ENCODE measurements around the gene GLB1L3.
A peak's percentile ranks its signal among the peaks of the same experiment; 100 is the strongest.

GLB1L3 gene

DNA sequence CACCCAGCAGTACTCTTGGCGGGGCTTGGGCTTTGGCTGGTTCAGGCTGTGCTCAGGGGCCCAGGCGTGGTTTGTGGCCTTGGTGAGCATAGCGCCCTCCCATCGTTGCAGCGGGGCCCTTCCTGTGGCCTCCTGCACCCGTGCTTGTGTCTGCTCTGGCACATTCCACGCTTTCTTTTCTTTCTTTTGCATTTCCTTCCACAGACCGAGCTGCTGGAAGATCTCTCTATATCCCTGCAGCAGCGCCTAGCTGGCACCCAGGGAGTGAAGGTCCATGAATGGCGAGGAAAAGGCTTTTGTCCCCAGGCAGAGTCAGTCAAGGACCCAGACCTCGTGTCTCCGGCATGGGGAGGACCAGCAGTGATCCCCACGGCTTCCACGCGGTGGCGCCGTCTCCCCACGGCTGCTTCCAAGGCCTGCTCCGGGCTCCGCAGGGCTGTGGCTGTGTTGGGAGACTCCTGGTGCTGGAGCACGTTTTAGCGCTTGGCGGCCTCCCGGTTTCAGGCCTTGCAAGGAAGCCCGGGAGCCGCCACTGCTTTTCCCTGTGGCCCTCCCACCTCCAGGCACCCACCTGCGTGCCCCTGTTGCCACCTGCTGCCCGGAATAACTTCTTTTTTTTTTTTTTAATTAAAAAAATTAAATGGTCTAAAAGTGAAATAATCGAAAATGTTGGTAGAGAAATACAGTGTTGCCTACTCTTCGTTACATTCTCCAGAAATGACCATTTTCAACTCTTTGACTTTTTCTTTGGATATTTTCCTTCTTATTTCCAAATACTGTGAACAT, 84.1 kb downstream of the GLB1L3 start:
- peak; percentile 42 to 66 (median 48) for DNase-seq (ENCODE audit: low read depth in 4 of 4, low spot score in 1 of 4)

- DNase-seq (ENCODE audit: low read depth in 4 of 4, low spot score in 1 of 4): no peak
Measured at GRCh38 chr11:134361661-134362060, 85.5 kb downstream of the GLB1L3 start.

DNA sequence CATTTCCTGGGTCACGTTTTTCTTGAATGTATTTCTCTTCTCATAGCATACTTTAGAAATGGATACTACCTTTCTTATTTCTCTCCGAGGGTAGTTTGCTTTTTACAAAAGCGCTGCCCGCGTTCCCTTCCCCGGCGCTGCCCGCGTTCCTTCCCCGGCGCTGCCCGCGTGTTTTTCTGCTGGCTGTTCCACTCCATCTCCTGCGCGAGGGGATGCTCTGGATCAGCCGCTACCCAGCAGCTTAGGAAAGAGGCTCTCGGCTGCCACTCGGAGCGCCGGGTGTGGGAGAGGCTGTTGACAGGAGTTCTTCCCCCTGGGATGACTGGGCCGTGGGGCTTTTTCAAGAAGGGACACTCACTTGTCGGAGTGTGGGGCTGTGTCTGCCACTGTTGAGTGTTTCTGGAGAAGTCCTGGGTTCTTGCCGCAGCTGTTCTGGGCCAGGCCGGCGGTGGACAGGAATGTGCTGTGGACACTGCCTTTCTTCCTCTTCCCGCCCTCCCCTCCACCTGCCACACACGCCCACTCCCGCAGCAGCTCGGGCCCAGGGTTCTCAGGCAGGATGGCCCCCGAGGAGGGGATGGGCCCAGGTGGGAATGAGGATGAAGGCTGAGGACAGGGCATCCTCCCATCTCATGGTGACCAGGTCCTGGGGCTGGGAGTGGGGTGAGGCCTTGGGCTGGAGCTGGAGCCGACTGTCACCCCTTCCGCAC, 86.2 kb downstream of the GLB1L3 start:
- DNase-seq (ENCODE audit: low read depth in 4 of 4, low spot score in 1 of 4): no peak

GRCh38 chr11:134363161-134363560, 87.0 kb downstream of the GLB1L3 start:
- no peak for DNase-seq (ENCODE audit: low read depth in 4 of 4, low spot score in 1 of 4)

DNA sequence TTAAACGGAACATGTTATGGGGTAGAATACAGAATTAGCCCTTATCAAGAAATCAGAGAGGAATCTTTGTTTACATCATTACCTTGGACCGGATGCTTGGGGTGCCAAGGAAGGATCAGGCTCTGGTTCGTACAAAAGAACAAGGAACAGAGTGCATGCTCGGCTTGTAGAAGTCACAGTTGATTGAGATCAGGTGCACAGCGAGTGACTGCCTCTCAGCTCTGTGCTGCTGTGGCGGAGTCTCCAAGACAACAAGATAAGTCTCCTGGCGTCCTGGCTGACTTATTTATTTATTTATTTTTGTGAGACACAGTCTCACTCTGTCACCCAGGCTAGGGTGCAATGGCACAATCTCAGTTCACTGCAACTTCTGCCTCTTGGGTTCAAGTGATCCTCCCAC, 87.4 kb downstream of the GLB1L3 start:
- DNase-seq (ENCODE audit: low read depth in 4 of 4, low spot score in 1 of 4): no peak

DNA sequence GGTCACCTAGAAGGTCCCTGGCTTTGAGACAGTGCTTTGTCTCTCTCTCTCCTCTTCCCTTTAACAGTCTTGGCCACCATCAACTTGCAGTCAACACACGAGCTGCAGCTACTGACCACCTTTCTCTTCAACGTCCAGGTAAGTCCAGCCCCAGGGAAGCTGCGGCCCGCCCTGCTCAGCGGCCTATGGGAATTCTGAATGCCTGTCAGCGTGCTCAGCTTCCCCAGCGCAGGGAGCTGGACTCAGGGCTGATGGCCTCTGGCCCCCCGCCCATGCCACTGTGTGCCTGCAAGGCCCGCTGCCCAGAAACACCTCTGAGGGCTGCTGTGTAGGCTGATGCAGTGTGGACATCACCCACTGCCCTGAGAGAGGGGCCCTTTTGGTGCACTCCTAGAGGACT, 88.1 kb downstream of the GLB1L3 start:
- DNase-seq (ENCODE audit: low read depth in 4 of 4, low spot score in 1 of 4): no peak

DNA sequence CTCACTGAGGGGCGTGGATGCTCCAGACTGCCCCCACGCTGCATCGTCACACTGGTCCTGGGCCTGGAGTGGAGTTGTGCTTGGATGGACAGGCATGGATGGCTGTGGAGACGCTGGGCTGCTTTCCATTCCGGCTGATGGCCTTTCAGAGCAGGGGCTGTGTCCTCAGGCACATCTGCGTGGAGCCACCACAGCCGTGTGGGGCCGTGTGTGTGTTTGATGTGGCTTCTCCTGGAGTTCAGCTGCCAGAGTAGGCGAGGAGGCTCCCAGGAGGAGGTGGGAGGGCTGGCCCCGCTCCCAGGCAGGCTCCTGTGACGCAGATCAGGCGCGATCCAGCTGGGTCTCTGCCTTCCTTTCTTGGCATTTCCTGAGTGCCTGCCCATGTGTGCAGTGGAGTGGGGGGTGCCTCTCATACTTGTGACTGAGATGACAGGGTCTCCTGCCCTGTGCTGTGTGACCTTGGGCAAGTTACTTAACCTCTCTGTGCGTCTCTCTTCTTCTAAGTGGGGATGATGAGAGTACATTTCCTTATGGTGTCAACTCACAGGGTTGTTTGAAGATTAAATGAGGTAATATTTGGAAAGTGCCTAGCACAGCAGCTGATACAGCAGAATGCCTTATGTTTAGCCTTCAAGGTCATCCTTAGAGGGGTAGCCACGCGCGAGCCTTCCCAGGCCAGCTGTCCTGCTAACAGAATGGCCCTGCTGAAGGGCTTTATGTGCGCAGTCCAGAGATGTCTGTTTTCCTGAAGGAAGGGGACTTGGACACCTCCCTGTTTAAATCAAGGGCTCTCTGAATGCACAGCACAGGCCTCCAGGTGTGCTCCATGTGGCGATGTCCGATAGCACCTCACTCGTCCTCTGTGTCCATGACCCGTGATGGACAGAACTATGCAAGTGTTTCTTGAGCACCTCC, 89.1 kb downstream of the GLB1L3 start:
- no peak for DNase-seq (ENCODE audit: low read depth in 4 of 4, low spot score in 1 of 4)

DNA sequence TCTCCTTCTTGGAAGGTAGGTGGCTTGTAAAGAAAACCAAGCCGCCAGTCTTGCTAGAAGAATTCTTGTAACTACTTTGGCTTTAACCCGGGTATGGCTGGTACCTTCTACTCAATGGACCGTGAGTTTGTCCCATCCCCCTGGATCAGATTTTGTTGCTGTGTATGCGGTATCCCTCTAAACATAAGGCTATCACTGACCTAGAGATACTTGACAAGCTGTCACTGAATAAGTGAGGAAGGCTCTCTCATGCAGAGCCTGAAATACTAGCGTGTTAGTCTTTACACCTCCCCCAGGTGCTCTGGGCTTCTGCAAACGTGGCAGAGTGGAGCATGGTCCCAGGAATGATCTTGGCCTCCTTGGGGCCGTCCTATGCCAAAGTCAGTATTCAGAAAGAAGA, 90.1 kb downstream of the GLB1L3 start:
- no peak for DNase-seq (ENCODE audit: low read depth in 4 of 4, low spot score in 1 of 4)

DNA sequence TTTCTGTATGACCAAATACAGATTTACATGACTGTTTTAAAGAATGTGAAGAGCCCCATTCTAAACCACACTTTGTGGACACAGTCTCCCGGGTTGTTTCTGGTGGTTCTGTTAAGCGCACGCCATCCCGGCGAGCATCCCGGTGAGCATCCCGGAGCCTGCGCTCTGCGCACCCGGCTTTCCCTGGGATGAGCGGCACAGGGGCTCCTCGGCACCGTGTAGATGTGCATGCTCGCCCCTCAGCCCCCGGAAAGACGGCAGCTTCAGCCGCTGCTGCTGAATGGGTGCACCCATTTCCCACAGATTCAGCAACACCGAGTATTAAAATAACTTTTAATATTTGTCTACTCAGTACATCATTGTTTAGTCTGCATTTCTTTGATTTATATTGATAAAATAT, 91.6 kb downstream of the GLB1L3 start:
- no peak for DNase-seq (ENCODE audit: low read depth in 4 of 4, low spot score in 1 of 4)
